Osteocyte (in vitro differentiated cells): ENCODE results near the gene C18orf32. TPM values are rescaled to one million over a fixed set of nuclear protein-coding genes. Genes with fewer than 3 reads are reported as not detected.

Experiments used
- DNase-seq: peaks from one replicate; pipeline ENCODE4 v3.0.0; 2021; ENCODE audit warnings: mixed read lengths; ENCODE audit not compliant: unreplicated experiment; ENCODE audit errors: extremely low spot score
- H3K27ac Mint-ChIP-seq: one replicate; pipeline ENCODE4 v1.8.0; 2021; ENCODE audit warnings: mild to moderate bottlenecking, mixed read lengths; ENCODE audit not compliant: unreplicated experiment
- H3K27me3 Mint-ChIP-seq: one replicate; pipeline ENCODE4 v1.8.0; 2021; ENCODE audit warnings: mixed read lengths; ENCODE audit not compliant: unreplicated experiment
- H3K36me3 Mint-ChIP-seq: one replicate; pipeline ENCODE4 v1.8.0; 2021; ENCODE audit warnings: mixed read lengths; ENCODE audit not compliant: unreplicated experiment
- H3K4me1 Mint-ChIP-seq: one replicate; pipeline ENCODE4 v1.8.0; 2021; ENCODE audit warnings: mixed read lengths; ENCODE audit not compliant: unreplicated experiment
- H3K4me3 Mint-ChIP-seq: one replicate; pipeline ENCODE4 v1.8.0; 2021; ENCODE audit warnings: mild to moderate bottlenecking, moderate library complexity, mixed read lengths; ENCODE audit not compliant: unreplicated experiment
- H3K9me3 Mint-ChIP-seq: one replicate; pipeline ENCODE4 v1.8.0; 2021; ENCODE audit warnings: mixed read lengths; ENCODE audit not compliant: unreplicated experiment
- CTCF ChIP-seq: fragments of 200-600 bp; sonication (generic); IDR thresholded peaks from 2 replicates; pipeline ENCODE4 v1.5.0; 2021; ENCODE audit warnings: antibody characterized with exemption, mild to moderate bottlenecking, moderate library complexity
- total RNA-seq: library from RNA; stranded (reverse); gene quantifications from 2 replicates; pipeline ENCODE4 v1.2.1, GENCODE V29; 2021

C18orf32 gene
- total RNA-seq, 1 donor from 2014 or later: 47.8 TPM

GRCh38 chr18:49446481-49446880 lies 40.6 kb downstream of the C18orf32 start:
- no peak for DNase-seq
- peaks cover 5% of the 10 kb centered on the region for H3K4me1 Mint-ChIP-seq
- H3K36me3 Mint-ChIP-seq: peaks cover 20% of the 10 kb centered on the region
- peaks cover 16% of the 10 kb centered on the region for H3K9me3 Mint-ChIP-seq
- H3K27ac Mint-ChIP-seq: no peak overlapping the region
- TF ChIP-seq CTCF: no peak
- no peaks in the 10 kb centered on the region for H3K27me3 Mint-ChIP-seq
- H3K4me3 Mint-ChIP-seq: no peak overlapping the region

GRCh38 chr18:49444581-49444980 lies 42.5 kb downstream of the C18orf32 start:
- peaks cover 12% of the 10 kb centered on the region for H3K36me3 Mint-ChIP-seq
- no peak for TF ChIP-seq CTCF
- H3K27me3 Mint-ChIP-seq: no peaks in the 10 kb centered on the region
- no peak for DNase-seq
- H3K27ac Mint-ChIP-seq: no peak overlapping the region
- H3K4me3 Mint-ChIP-seq: no peak overlapping the region
- H3K4me1 Mint-ChIP-seq: peaks cover 5% of the 10 kb centered on the region
- H3K9me3 Mint-ChIP-seq: peaks cover 11% of the 10 kb centered on the region

- H3K4me1 Mint-ChIP-seq: peaks cover 5% of the 10 kb centered on the region
- peaks cover 8% of the 10 kb centered on the region for H3K36me3 Mint-ChIP-seq
- H3K27ac Mint-ChIP-seq: no peak overlapping the region
- DNase-seq: no peak
- no peak overlapping the region for H3K4me3 Mint-ChIP-seq
- peaks cover 6% of the 10 kb centered on the region for H3K9me3 Mint-ChIP-seq
- TF ChIP-seq CTCF: no peak
- no peaks in the 10 kb centered on the region for H3K27me3 Mint-ChIP-seq
These were observed 43.2 kb downstream of the C18orf32 start for GRCh38 chr18:49443837-49444236.

GRCh38 chr18:49441338-49441938 lies 45.6 kb downstream of the C18orf32 start:
- no peak for TF ChIP-seq CTCF
- Mint-ChIP-seq H3K4me3 (no peak overlapping the region), H3K27me3 (no peaks in the 10 kb centered on the region), H3K9me3 (peaks cover 3% of the 10 kb centered on the region), H3K36me3 (peaks cover 2% of the 10 kb centered on the region), H3K4me1 (peaks cover 5% of the 10 kb centered on the region), H3K27ac (no peak overlapping the region)
- DNase-seq: no peak

- H3K9me3 Mint-ChIP-seq: no peaks in the 10 kb centered on the region
- H3K4me1 Mint-ChIP-seq: no peaks in the 10 kb centered on the region
- H3K4me3 Mint-ChIP-seq: no peak overlapping the region
- TF ChIP-seq CTCF: no peak
- no peaks in the 10 kb centered on the region for H3K36me3 Mint-ChIP-seq
- no peak overlapping the region for H3K27ac Mint-ChIP-seq
- H3K27me3 Mint-ChIP-seq: no peaks in the 10 kb centered on the region
- DNase-seq: no peak
These were observed 51.9 kb downstream of the C18orf32 start for GRCh38 chr18:49435170-49435569.
